Activated CD8-positive, alpha-beta T cell treated with anti-CD3 and anti-CD28 coated beads for 36 hours (primary cell): ENCODE measurements around the gene TAOK1. TPM values are rescaled to one million over a fixed set of nuclear protein-coding genes. Genes with fewer than 3 reads are reported as not detected.
A peak's percentile ranks its signal among the peaks of the same experiment; 100 is the strongest.

Experiments
- ATAC-seq: fragments of 200-7000 bp; cut with Tn5 transposase; one replicate; pipeline ENCODE4 v1.10.0; 2021; ENCODE audit warnings: mild to moderate bottlenecking, moderate library complexity
- CTCF ChIA-PET: fragments of 350-600 bp; sonication (Branson Sonifier 250); formaldehyde crosslinking; loops from one replicate; lab custom pipeline; 2021; ENCODE audit warnings: antibody characterized with exemption; lab: Charles Lee
- POLR2A ChIA-PET: fragments of 350-600 bp; sonication (Branson Sonifier 250); formaldehyde crosslinking; loops from one replicate; lab custom pipeline; 2021; ENCODE audit warnings: antibody characterized with exemption; lab: Charles Lee
- DNase-seq: peaks from one replicate; pipeline ENCODE4 v3.0.0-alpha.2; 2020
- H3K27ac Mint-ChIP-seq: one replicate; pipeline ENCODE4 v1.8.0; 2021; ENCODE audit warnings: mild to moderate bottlenecking, mixed read lengths
- H3K27me3 Mint-ChIP-seq: one replicate; pipeline ENCODE4 v1.8.0; 2021; ENCODE audit warnings: mixed read lengths
- H3K36me3 Mint-ChIP-seq: one replicate; pipeline ENCODE4 v1.8.0; 2021; ENCODE audit warnings: low read depth, mixed read lengths
- H3K4me1 Mint-ChIP-seq: one replicate; pipeline ENCODE4 v1.8.0; 2021; ENCODE audit warnings: low read depth, mixed read lengths
- H3K4me3 Mint-ChIP-seq: one replicate; pipeline ENCODE4 v1.8.0; 2021; ENCODE audit warnings: mild to moderate bottlenecking, moderate library complexity, mixed read lengths
- H3K9me3 Mint-ChIP-seq: one replicate; pipeline ENCODE4 v1.8.0; 2021; ENCODE audit warnings: mixed read lengths
- CTCF ChIP-seq: fragments of 200-600 bp; IDR thresholded peaks from one replicate; pipeline ENCODE4 v1.8.0; 2022; ENCODE audit warnings: antibody characterized with exemption, mild to moderate bottlenecking
- intact Hi-C: fragments of 100-400 bp; cut with micrococcal nuclease; formaldehyde crosslinking; loops from one replicate; pipeline ENCODE4 v1.10.0; 2022
- total RNA-seq, 2 experiments: library from RNA; stranded (reverse); gene quantifications; one replicate each; pipeline ENCODE4 v1.2.3, GENCODE V29; 2021

TAOK1 gene
- total RNA-seq, 2 experiments from 2014 or later = 33.5 to 34.6 TPM

DNA sequence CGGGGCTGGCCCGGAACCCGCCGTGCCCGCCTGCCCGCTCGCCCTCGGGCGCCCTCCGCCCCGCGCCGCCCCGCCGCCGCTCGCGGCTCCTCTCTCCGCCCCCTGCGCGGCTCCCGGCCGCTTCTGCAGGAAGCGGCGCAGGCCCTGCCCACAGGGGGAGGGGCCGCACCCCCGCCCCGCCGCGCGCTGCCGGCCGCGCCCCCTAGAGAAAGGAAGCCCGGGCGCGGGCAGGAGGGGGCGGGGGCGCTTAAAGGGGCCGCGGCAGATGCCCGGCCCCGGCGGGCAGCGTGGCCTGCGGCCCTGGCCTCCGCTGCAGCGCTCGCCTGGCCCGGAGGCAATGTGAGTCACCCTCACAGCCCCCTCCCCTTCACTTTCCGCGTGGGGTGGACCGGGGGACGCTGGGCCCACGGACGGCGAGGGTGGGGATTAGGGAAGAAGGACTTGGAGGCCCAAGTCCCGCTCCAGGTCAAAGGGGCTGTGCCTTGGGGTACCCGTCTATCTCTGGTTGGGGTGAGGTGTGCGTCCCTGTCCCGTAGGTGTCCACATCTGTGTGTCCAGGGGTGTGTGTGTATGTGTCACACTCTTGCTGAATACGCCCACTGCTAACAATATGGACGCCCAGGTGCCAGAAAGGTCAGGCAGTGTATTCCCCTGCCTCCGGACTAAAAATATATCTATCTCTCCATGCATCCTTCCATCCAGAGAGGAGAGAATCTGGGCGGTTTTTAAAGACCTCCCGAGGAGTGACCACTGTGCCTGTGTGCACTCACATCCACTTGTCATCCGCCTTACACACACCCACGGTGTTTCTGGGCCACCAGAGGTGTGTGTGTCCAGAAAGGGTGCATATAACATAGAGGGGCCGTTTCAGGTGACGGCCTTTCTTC, 199.6 kb downstream of the TAOK1 start, which contains the start of gene GIT1:
TSS of gene GIT1 (minus strand) at position 125 of the 887 bp plus-strand sequence. CDS start 270 bp downstream, outside the sequence.
- DNase-seq = peak; percentile 86
- ATAC-seq = peak; percentile 77
- Mint-ChIP-seq H3K27me3 (no peaks in the 10 kb centered on the region), H3K9me3 (no peaks in the 10 kb centered on the region), H3K4me1 (peaks cover 67% of the 10 kb centered on the region), H3K36me3 (no peaks in the 10 kb centered on the region), H3K27ac (peak within 1 kb of the TSS; percentile 93), H3K4me3 (peak within 1 kb of the TSS; percentile 87)
- CTCF ChIA-PET = interaction anchor here (5.0 to 14.9 kb wide), 4 partner anchors 11 to 27 kb away, joined by 83 to 172 read pairs (median 113); partner anchors contain the start of genes ABHD15 and TP53I13
- POLR2A ChIA-PET = interaction anchor here (1.0 to 3.3 kb wide), 6 partner anchors 20 to 28 kb away, joined by 3 to 32 read pairs (median 8); partner anchors contain the start of genes ABHD15 and TP53I13
- intact Hi-C loops = no loop called here
- no peak for TF ChIP-seq CTCF

DNA sequence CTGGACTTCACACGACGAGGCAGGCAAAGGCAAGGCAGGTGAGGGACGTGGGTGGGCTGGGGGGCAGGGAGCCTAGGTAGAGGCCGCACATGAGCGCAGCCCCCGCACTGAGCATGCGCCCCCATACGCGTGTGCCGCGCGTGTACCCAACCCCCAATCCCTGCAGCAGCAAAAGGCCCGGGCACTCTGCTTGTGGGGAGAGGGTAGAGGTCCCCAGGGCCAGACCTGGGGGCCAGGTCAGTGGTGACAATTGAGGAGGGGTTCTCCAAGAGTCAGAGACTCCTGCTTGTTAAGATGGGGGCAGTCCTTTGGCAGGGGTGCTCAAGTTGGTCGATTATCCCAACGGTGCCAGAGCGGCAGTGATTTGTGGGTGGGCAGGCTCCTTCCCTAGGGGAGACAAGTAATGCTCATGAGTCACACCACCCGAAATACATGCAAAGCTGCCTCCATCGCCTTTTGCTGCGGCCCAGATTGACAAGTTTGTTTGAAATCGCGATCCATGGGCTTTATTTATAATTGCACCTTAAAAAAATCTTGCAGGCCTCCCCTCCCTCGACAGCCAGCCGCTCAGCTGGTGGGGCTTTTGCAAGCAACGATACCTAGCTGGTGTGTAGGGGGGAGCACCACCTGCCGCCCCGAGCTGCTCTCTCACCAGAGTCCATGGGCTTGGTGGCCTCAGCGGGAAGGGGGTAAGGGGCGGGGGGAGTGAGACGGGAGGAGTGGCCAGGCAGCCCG, 200.4 kb downstream of the TAOK1 start:
- H3K36me3 Mint-ChIP-seq = no peaks in the 10 kb centered on the region
- H3K27me3 Mint-ChIP-seq = no peaks in the 10 kb centered on the region
- intact Hi-C loops = no loop called here
- peaks cover 64% of the 10 kb centered on the region for H3K4me1 Mint-ChIP-seq
- ATAC-seq (no peak), DNase-seq (peak; percentile 59)
- CTCF ChIA-PET = interaction anchor here (0.7 to 5.1 kb wide), 9 partner anchors 11 to 371 kb away, joined by 3 to 124 read pairs (median 8); partner anchors contain the start of genes ABHD15 and TP53I13
- TF ChIP-seq CTCF = no peak
- no peaks in the 10 kb centered on the region for H3K9me3 Mint-ChIP-seq
- POLR2A ChIA-PET = interaction anchor here (1.0 to 3.0 kb wide), 6 partner anchors 9 to 170 kb away, joined by 3 to 32 read pairs (median 6); partner anchors contain the start of gene ABHD15
- H3K4me3 Mint-ChIP-seq = peak overlapping the region; percentile 84
- H3K27ac Mint-ChIP-seq = peak overlapping the region; percentile 93

DNA sequence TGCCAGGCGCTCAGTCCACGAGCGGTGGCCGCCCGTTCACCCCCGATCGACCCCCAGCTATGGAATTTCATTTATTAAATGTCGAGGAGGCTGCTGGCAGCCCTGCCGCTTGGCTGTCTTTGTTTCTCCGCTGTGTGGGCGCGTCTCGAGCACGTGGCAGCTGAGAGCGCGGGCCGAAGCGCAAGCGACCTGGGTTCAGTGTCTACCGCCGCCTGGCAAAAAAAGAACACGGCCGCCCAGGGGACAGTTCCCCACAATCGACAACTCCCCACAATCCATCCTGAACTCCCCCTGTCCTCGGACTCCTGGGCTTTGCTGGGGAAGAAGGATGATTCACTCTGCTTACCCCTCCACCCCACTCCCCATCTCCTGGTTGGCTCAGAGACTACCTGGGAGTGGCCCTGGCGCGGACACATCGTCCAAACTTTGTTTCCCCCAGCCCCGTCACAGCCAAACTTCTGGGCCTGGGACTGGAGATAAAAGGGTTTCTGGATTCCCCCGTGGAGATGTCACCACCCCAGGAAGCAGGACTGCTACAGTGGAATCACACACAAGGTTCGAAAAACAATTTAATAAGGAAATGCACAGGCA, 201.1 kb downstream of the TAOK1 start:
- Mint-ChIP-seq H3K27me3 (no peaks in the 10 kb centered on the region), H3K9me3 (no peaks in the 10 kb centered on the region), H3K27ac (peak overlapping the region; percentile 87), H3K36me3 (no peaks in the 10 kb centered on the region), H3K4me1 (peaks cover 58% of the 10 kb centered on the region), H3K4me3 (peak overlapping the region; percentile 84)
- intact Hi-C loops = no loop called here
- ChIA-PET CTCF (interaction anchor here (0.7 to 5.1 kb wide), 13 partner anchors 12 to 372 kb away, joined by 3 to 124 read pairs (median 4); partner anchors contain the start of genes ABHD15 and TP53I13), POLR2A (interaction anchor here (0.6 to 3.0 kb wide), 10 partner anchors 10 to 340 kb away, joined by 3 to 32 read pairs (median 4); partner anchors contain the start of gene ABHD15)
- peak; percentile 6 for ATAC-seq
- peak; percentile 78 for DNase-seq
- TF ChIP-seq CTCF = no peak

DNA sequence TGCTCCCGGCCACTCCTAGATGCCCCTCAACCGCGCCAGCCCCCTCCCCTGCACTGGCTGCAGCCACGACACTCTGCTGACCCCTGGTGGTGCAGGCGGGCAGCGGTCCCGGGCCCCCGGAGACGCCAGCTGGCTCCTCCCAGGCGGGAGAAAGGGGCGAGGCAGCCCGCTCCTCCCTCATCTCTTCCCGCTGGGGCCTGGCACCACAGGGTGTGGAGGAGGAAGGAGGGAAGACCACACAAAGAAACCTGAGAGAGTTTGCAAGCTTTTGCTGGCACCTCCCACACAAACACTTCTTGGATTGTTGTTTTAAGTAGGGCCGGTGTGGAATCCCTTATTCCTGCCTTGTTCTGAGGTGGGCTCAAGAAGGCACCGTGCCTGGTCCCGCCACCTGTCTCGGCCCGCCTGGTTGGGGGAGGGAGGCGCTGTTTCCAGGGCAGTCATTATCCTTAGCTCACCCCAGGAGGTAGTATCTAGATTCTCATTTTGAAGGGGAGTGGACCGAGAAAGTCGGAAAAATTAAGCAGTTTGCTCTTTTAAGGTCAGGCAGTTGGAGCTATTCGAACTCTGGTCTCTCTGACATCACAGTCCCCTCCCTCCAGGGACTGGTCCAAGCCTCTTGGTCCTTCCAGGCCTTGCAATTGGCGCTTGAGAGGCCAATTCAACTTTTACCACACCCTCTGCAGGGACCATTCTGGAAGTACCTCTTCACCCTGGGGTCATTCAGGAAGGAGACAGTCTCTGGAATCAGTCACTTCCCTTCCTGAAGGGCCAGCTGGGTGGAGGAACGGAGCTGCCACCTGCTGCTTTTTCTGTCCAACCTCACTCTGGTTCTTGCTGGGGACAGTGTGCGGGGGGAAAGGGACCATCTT, 201.8 kb downstream of the TAOK1 start:
- ATAC-seq = peak; percentile 44
- no peaks in the 10 kb centered on the region for H3K27me3 Mint-ChIP-seq
- intact Hi-C loops = no loop called here
- TF ChIP-seq CTCF = peak; percentile 94
- peak overlapping the region; percentile 87 for H3K27ac Mint-ChIP-seq
- CTCF ChIA-PET = interaction anchor here (0.8 to 5.1 kb wide), 19 partner anchors 8 to 339 kb away, joined by 3 to 124 read pairs (median 4); partner anchors contain the start of genes ABHD15, SSH2 and TP53I13
- H3K36me3 Mint-ChIP-seq = no peaks in the 10 kb centered on the region
- POLR2A ChIA-PET = interaction anchor here (0.6 to 3.0 kb wide), 10 partner anchors 11 to 339 kb away, joined by 3 to 32 read pairs (median 4); partner anchors contain the start of gene ABHD15
- H3K9me3 Mint-ChIP-seq = no peaks in the 10 kb centered on the region
- peak; percentile 85 for DNase-seq
- H3K4me3 Mint-ChIP-seq = peak overlapping the region; percentile 84
- H3K4me1 Mint-ChIP-seq = peaks cover 51% of the 10 kb centered on the region
